H9 (cell line): ENCODE measurements around the gene CHPF. TPM values are rescaled to one million over a fixed set of nuclear protein-coding genes. Genes with fewer than 3 reads are reported as not detected.
A peak's percentile ranks its signal among the peaks of the same experiment; 100 is the strongest.

Source experiments
- DNase-seq: peaks from one replicate; pipeline ENCODE4 v3.0.0-alpha.2; 2017
- H2AFZ ChIP-seq: one replicate; pipeline ENCODE4 v1.6.1; 2013; ENCODE audit warnings: mild to moderate bottlenecking, low read length, control low read depth, moderate library complexity
- H2AK5ac ChIP-seq: 2 replicates; pipeline ENCODE4 v1.6.1; 2013; ENCODE audit warnings: low read length, control low read depth, mixed read lengths; ENCODE audit not compliant: insufficient read length
- H2BK120ac ChIP-seq: one replicate; pipeline ENCODE4 v1.6.1; 2013; ENCODE audit warnings: low read depth, mild to moderate bottlenecking, low read length, control low read depth, inconsistent platforms; ENCODE audit not compliant: poor library complexity, severe bottlenecking
- H2BK12ac ChIP-seq: 2 replicates; pipeline ENCODE4 v1.6.1; 2013; ENCODE audit warnings: low read length, control low read depth, mixed read lengths, low read depth; ENCODE audit not compliant: insufficient read length
- H2BK15ac ChIP-seq: 2 replicates; pipeline ENCODE4 v1.6.1; 2013; ENCODE audit warnings: low read depth, low read length, control low read depth
- H2BK20ac ChIP-seq: one replicate; pipeline ENCODE4 v1.6.1; 2013; ENCODE audit warnings: low read depth, mild to moderate bottlenecking, low read length, control low read depth, inconsistent platforms; ENCODE audit not compliant: poor library complexity, severe bottlenecking
- H2BK5ac ChIP-seq: 2 replicates; pipeline ENCODE4 v1.6.1; 2013; ENCODE audit warnings: low read length, control low read depth, mixed read lengths; ENCODE audit not compliant: insufficient read length
- H3K14ac ChIP-seq: 2 replicates; pipeline ENCODE4 v1.6.1; 2013; ENCODE audit warnings: low read length, control low read depth; ENCODE audit not compliant: insufficient read depth
- H3K18ac ChIP-seq: 2 replicates; pipeline ENCODE4 v1.6.1; 2013; ENCODE audit warnings: low read depth, mild to moderate bottlenecking, mixed read lengths, low read length, control low read depth; ENCODE audit not compliant: insufficient read length
- H3K23ac ChIP-seq: 2 replicates; pipeline ENCODE4 v1.6.1; 2013; ENCODE audit warnings: low read length, control low read depth, mixed read lengths, low read depth; ENCODE audit not compliant: insufficient read length
- H3K23me2 ChIP-seq: 2 replicates; pipeline ENCODE4 v1.6.1; 2013; ENCODE audit warnings: low read depth, mild to moderate bottlenecking, mixed read lengths, low read length, control low read depth; ENCODE audit not compliant: insufficient read length, poor library complexity, severe bottlenecking
- H3K27ac ChIP-seq: 2 replicates; pipeline ENCODE4 v1.5.1; 2013; ENCODE audit warnings: low read length, control low read depth, mixed read lengths, low read depth; ENCODE audit not compliant: insufficient read length
- H3K27me3 ChIP-seq: 2 replicates; pipeline ENCODE4 v1.6.1; 2013; ENCODE audit warnings: low read length, control low read depth, inconsistent platforms; ENCODE audit not compliant: insufficient read depth
- H3K4ac ChIP-seq: 2 replicates; pipeline ENCODE4 v1.6.1; 2013; ENCODE audit warnings: low read depth, mild to moderate bottlenecking, control low read depth, inconsistent platforms, low read length, moderate library complexity
- H3K4me1 ChIP-seq: 2 replicates; pipeline ENCODE4 v1.6.1; 2013; ENCODE audit warnings: low read length, control low read depth, inconsistent platforms; ENCODE audit not compliant: insufficient read depth
- H3K4me2 ChIP-seq: 2 replicates; pipeline ENCODE4 v1.6.1; 2013; ENCODE audit warnings: low read length, control low read depth, mixed read lengths; ENCODE audit not compliant: insufficient read length, insufficient read depth
- H3K56ac ChIP-seq: 2 replicates; pipeline ENCODE4 v1.6.1; 2013; ENCODE audit warnings: low read depth, mild to moderate bottlenecking, mixed read lengths, low read length, control low read depth; ENCODE audit not compliant: insufficient read length
- H3K79me1 ChIP-seq: 2 replicates; pipeline ENCODE4 v1.6.1; 2013; ENCODE audit warnings: low read depth, mild to moderate bottlenecking, moderate library complexity, low read length, control low read depth, inconsistent platforms; ENCODE audit not compliant: insufficient read depth, poor library complexity, severe bottlenecking
- H3K79me2 ChIP-seq: 2 replicates; pipeline ENCODE4 v1.6.1; 2013; ENCODE audit warnings: low read length, control low read depth, inconsistent platforms; ENCODE audit not compliant: insufficient read depth
- H3K9ac ChIP-seq: 2 replicates; pipeline ENCODE4 v1.6.1; 2013; ENCODE audit warnings: low read length, control low read depth, mixed read lengths; ENCODE audit not compliant: insufficient read length; ENCODE audit errors: extremely low read depth
- H3K9me3 ChIP-seq: one replicate; pipeline ENCODE4 v1.6.1; 2013; ENCODE audit warnings: low read depth, low read length, inconsistent platforms; ENCODE audit not compliant: control insufficient read depth
- H3T11ph ChIP-seq: one replicate; pipeline ENCODE4 v1.6.1; 2013; ENCODE audit warnings: mild to moderate bottlenecking, low read length, control low read depth, inconsistent platforms
- H4K20me1 ChIP-seq: one replicate; pipeline ENCODE4 v1.6.1; 2013; ENCODE audit not compliant: control insufficient read depth, insufficient read length, insufficient read depth
- H4K5ac ChIP-seq: 2 replicates; pipeline ENCODE4 v1.6.1; 2013; ENCODE audit warnings: low read depth, mild to moderate bottlenecking, mixed read lengths, low read length, control low read depth; ENCODE audit not compliant: insufficient read length
- H4K8ac ChIP-seq: replicated peaks from 2 replicates; pipeline ENCODE4 v1.6.1; 2013; ENCODE audit warnings: low read length, control low read depth, mixed read lengths, low read depth; ENCODE audit not compliant: insufficient read length
- H4K91ac ChIP-seq: 2 replicates; pipeline ENCODE4 v1.6.1; 2013; ENCODE audit warnings: low read depth, mild to moderate bottlenecking, moderate library complexity, mixed read lengths, low read length, control low read depth; ENCODE audit not compliant: insufficient read length
- H3K27ac Mint-ChIP-seq, 3 experiments: 2 replicates in 2 of 3; 3 replicates in 1 of 3; pipeline ENCODE4 v1.8.0; 2020 to 2021; ENCODE audit warnings: mixed read lengths in 3 of 3, mild to moderate bottlenecking in 1 of 3, moderate library complexity in 1 of 3
- H3K27me3 Mint-ChIP-seq: 2 replicates; pipeline ENCODE4 v1.8.0; 2021; ENCODE audit warnings: low read depth, mild to moderate bottlenecking, moderate library complexity, mixed read lengths
- H3K36me3 Mint-ChIP-seq, 3 experiments: 2 replicates in 2 of 3; 3 replicates in 1 of 3; pipeline ENCODE4 v1.8.0; 2020 to 2021; ENCODE audit warnings: low read depth in 3 of 3, mixed read lengths in 3 of 3; ENCODE audit not compliant: insufficient read depth in 1 of 3
- H3K4me1 Mint-ChIP-seq, 2 experiments: 2 replicates each; pipeline ENCODE4 v1.8.0; 2020; ENCODE audit warnings: mixed read lengths in 2 of 2
- H3K4me3 Mint-ChIP-seq, 2 experiments: 2 replicates in 1 of 2; 3 replicates in 1 of 2; pipeline ENCODE4 v1.8.0; 2020 to 2021; ENCODE audit warnings: mild to moderate bottlenecking in 2 of 2, mixed read lengths in 2 of 2, moderate library complexity in 1 of 2
- H3K9me3 Mint-ChIP-seq, 2 experiments: 2 replicates in 1 of 2; 3 replicates in 1 of 2; pipeline ENCODE4 v1.8.0; 2020; ENCODE audit warnings: mild to moderate bottlenecking in 2 of 2, mixed read lengths in 2 of 2, moderate library complexity in 1 of 2
- CTCF ChIP-seq: fragments of 200-600 bp; sonication (generic); conservative IDR thresholded peaks from 3 replicates; pipeline ENCODE4 v1.8.0; 2021; ENCODE audit warnings: antibody characterized with exemption, mild to moderate bottlenecking
- WGBS: extraction: QIAGEN DNeasy Blood & Tissue Kit; methylation state at CpG from one replicate; pipeline ENCODE4 v1.1.7; 2013; ENCODE audit warnings: missing lambda C conversion rate, low lambda C conversion rate, mixed read lengths; ENCODE audit not compliant: insufficient read length; ENCODE audit errors: extremely low coverage; 5-methylcytosine and 5-hydroxymethylcytosine counted together
- total RNA-seq: library from RNA; stranded (reverse); gene quantifications from 2 replicates; pipeline ENCODE4 v1.2.1, GENCODE V29; 2021

The CHPF gene
- total RNA-seq, 1 experiment from 2014 or later: 46.5 TPM

GRCh38 chr2:219565130-219566080, 21.8 kb upstream of the CHPF start:
- Histone ChIP-seq H2BK120ac (no peak overlapping the region), H3K18ac (peak overlapping the region; percentile 36), H2BK12ac (peak overlapping the region; percentile 7), H2BK5ac (peak overlapping the region; percentile 8), H4K20me1 (no peaks in the 10 kb centered on the region), H2AK5ac (no peak overlapping the region), H3K4me2 (peak overlapping the region; percentile 20), H3K23me2 (peaks cover 3% of the 10 kb centered on the region), H3K14ac (peak overlapping the region; percentile 36; the same call in 1 of the 2 replicates), H3K27me3 (no peaks in the 10 kb centered on the region; the same call in 1 of the 2 replicates), H4K8ac (no peak overlapping the region), H3K56ac (no peak overlapping the region), H3T11ph (no peak overlapping the region), H3K4me1 (peaks cover 22% of the 10 kb centered on the region; the same call in 1 of the 2 replicates), H3K9me3 (no peaks in the 10 kb centered on the region), H3K9ac (peak overlapping the region; percentile 17), H3K4ac (no peak overlapping the region), H3K23ac (no peak overlapping the region), H2BK20ac (no peak overlapping the region), H3K79me2 (no peaks in the 10 kb centered on the region), H2AFZ (no peak overlapping the region), H2BK15ac (no peak overlapping the region), H3K79me1 (no peaks in the 10 kb centered on the region), H3K27ac (peak overlapping the region; percentile 89), H4K91ac (no peak overlapping the region), H4K5ac (no peak overlapping the region)
- Mint-ChIP-seq H3K27me3 (peaks cover 5% of the 10 kb centered on the region), H3K4me1 (peaks cover 78 to 81% of the 10 kb centered on the region in 2 experiments), H3K9me3 (no peaks in the 10 kb centered on the region; a peak in 2 of 5 replicates), H3K4me3 (peak overlapping the region; percentile 46 to 71), H3K27ac (peak overlapping the region; percentile 99), H3K36me3 (peaks cover 49 to 81% (median 68%) of the 10 kb centered on the region in 3 experiments)
- peak; percentile 91 for DNase-seq
- no peak for TF ChIP-seq CTCF
- no CpG with 5 or more reads among the region's 21 CpGs for WGBS
